NCI-H82 (cell line): Measurements from ENCODE around the gene PKP2.

ENCODE experiments used
- DNase-seq: peaks from one replicate; lab custom pipeline; 2025; lab: John Stamatoyannopoulos, UW

PKP2 gene

DNA sequence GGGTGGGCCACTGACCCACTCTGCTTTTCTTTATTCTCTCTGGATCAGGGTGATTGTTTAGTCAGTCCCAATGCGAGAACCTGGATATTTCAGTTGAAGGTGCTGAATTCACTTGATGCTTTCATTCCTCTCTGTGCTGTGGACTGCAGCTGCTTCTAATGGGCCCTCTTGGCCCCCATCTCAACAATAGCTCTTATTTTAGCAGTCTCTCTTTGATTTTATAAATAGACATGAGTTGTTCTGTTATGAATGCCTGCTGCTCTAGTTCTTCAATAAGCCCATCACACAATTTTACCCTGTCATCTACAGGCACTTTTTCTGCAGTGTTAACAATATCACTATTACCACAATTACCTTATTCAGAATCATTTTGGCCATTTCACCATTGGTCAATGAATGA lies 86.7 kb downstream of the PKP2 start:
- no peak for DNase-seq

DNA sequence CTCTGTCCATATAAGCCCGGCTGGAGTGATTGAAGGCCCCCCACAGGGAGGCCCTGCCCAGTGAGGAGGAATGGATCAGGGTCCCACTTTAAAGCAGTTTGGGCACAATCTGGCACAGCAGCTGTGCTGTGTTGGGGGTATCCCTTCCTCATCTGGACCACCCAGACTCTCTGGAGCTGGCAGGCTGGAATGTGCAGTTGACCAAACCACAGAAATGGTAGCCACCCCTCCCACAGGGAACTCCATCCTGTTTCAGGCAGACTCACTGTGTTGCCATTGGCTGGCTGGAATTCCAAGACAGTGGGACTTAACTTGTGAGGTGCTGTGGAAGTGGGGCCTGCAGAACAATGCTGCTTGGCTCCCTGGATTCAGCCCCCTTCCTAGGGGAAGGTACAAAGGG lies 87.4 kb downstream of the PKP2 start:
- no peak for DNase-seq

DNA sequence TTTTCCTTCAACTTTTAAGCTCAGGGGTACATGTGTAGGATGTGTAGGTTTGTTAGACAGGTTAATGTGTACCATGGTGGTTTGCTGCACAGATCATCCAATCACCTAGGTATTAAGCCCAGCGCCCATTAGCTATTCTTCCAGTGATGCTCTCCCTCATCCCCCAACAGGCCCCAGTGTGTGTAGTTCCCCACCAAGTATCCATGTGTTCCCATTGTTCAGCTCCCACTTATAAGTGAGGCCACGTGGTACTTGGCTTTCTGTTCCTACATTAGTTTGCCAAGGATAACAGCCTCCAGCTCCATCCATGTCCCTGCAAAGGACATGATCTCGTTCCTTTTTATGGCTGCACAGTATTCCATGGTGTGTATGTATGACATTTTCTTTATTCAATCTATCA lies 92.3 kb downstream of the PKP2 start:
- no peak for DNase-seq

DNA sequence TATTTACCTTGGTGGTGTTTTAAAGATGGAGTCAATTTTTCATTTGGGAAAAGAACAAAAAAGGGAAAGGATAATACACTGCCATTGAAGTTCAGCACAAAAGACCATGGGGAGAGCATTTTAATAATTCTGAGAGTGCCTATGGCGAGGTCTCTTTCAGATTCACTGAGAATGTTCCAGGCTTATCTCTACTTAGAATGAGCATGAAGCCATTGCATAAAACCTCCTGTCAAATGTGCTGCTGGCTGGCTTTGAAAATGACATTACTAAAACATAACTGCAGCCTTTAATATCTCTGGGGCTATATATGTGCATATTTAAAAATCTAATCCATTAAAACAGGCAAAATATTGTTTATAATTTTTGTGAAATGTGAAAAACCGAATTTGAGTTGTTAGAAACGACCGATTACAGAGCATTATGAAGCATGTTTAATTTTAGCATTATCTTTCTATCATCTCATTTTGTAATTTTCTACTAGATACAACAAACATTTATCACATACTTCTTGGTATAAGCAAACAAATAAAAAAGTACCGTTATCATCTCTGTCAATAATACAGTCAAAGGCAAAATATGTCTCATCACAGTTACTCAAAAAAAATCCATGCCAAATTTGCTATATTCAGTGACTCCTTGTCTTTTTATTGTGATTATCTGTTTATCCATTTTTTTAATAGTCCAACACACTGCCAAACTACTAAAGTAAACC lies 95.2 kb downstream of the PKP2 start:
- DNase-seq, result no peak

DNA sequence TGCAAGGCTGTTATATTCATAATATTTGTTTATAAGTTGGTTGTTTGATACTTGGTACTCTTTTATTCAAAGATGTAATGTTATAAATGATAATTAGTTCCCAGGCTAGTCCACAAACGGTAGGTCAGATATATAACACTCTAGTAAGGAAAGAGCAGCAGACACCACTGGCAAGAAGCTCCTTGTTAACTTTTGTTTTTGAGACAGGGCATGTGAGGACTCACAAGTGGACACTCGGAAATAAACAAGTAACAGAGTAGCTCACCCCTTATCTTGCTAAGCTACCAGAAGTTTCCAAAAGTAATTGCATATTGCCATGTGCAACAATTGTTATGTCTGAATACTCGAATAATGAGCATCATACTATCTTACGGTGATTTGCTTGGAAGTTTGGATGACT lies 102.3 kb downstream of the PKP2 start:
- DNase-seq, result no peak

DNA sequence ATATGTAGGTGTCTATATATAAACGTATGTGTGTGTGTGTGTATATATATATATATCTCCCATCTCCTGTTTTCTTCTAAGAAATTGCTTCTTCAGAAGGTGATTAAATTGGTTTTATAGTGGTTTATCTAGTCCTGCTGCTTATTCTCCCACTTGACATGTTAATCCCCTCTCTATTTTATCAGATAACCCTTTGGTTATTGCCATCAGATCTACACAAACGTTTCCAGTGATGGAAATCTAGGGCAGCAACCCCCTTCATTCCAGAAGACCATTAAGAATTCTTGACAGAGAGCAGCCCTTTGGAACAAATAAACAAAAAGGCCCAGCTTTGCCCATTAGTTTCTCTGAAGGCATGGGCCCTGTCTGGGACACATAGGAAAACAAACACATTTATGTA lies 106.7 kb downstream of the PKP2 start:
- DNase-seq, result no peak

DNA sequence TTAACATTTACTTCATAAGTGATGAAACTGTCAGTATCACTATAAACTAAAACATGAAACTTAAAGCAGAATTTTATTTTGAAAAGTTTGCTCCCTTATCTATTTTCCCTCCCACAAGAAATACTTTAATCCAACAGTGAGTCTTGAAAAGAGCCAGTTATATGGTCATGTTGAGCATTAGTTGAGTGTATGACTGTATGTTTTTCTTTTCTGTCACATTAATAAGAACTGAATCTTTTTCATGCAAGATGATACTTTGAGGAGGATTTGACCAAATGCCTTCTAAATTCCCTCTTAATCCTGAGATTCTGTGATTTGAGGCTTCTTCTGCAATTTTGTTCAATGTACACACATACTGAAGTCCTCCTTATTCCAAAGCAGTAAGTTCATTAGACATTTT lies 107.1 kb downstream of the PKP2 start:
- DNase-seq, result no peak

DNA sequence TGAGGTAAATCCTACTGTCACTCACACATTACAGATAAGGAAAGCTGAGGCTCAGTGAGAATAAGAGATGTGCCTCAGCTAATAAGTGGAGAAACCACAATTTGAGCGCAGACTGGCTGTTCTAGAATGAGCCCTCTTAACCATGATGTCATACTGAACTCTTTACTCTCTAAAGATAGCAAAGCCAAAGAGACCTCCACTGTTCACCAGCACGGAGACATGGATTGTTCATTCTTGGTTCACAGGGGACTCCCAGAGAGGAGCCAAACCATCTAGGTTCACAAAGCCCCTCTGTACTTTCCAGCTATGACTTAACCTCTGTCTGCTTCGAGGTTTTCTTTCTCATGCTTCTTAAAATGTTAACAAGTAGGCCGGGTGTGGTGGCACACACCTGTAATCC lies 108.2 kb downstream of the PKP2 start:
- no peak for DNase-seq

DNA sequence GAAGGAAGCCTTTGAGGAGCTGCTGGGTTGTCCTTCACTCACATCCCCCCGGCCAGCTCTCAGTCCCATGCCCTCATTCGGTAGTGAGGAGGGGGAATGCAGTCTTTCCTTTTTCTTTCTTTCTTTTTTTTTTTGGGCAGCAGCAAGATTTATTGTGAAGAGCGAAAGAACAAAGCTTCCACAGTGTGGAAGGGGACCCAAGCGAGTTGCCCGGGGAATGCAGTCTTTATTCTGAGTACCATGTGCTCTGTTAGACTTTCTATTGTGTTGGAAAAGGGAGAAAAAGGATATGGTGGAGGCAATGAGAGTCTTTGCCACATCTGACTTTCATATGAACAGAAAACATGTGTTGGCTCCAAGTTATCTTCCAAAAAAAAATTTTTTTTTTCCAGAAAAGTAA lies 111.0 kb downstream of the PKP2 start:
- no peak for DNase-seq

DNA sequence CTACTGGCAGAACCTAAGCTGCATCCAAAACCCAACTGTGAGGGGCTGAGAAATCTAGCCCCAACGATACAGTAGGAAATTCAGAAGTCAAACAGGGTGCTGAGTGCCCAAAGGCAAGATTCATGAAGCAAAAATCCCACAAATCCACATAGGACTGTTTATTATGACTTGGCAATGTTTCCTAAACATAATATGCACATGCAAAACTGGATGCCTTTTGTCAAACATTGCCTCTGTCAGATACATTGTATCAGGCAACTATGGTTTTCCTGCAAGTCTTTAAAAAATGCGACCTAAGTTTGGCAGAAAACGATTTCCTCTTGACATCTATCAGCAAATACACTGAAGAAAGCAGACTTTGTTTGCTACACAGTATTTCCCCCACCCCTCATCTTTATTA lies 113.5 kb downstream of the PKP2 start:
- no peak for DNase-seq

DNA sequence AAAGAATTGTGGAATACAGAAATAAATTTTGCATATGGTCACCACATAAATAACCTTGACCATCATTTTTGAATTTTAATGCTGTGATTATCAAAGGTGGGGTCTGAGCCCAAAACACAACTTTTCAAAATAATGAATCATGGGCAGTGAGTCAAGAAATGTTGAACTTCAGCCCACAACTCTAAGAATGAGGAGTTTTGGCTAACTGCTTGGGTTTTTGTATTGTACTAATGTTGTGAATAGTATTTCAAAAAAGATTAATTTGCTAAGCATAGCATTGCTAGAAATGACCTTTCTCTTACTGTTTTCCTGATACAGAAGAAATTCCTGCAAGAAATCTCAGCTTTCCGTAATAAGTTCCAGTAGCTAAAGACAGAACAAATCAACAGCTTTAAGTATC lies 116.5 kb downstream of the PKP2 start:
- no peak for DNase-seq

DNA sequence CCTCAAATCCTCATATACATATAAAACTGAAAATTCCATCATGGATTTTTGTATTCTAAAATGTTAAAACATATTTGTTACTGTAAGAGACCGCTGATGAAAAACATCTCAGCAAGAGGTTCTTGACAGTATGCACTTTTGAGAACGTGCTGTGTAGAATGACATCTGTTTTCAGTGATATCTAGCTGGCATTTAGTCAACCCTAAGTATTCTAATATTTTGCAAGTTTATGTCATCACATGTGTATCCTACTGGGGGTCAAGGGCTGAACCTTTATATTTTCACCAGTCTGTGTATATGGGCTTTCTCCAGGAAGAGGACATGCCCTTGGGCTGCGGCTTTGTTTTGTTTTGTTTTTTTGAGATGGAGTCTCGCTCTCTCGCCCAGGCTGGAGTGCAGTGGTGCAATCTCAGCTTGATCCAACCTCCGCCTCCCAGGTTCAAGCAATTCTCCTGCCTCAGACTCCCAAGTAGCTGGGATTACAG lies 118.8 kb downstream of the PKP2 start:
- DNase-seq, result no peak

DNA sequence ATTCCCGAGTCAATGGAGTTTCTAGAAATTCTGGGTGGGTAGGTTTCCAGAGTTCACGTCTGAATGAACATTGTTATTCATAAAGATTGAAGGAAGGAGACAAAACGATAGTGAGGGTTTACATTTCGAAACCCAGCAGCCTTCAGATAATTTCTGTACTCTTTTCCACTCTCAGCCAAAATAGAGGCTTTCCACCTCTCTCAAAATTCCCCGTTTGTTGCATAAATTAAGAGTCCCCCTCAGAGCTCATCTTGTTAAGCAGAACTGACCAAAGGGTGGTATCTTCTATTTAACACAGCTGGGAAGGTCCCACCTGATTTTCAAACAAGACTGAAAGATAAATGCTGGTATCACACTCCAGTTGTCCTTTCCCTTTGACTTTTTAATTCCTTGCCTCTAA lies 119.4 kb downstream of the PKP2 start:
- DNase-seq, result no peak

DNA sequence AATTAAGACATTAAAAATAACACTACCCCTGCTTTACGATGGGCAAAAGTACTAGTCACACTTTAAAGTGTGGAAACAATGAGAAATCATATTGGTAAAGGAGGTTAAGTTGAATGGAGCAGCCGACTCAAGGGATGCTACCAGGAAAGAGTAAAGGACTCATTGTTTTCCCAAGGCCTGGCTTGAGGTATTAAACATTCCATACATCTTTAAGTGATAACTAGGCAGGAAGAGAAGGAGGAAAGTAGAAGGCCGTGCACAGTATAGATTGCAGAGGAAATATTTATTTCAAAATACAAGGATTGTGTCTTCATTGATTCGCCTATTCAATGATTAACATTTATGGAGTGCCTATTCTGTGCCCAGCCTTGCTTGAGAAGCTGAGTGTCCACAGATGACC lies 120.3 kb downstream of the PKP2 start:
- DNase-seq, result no peak

DNA sequence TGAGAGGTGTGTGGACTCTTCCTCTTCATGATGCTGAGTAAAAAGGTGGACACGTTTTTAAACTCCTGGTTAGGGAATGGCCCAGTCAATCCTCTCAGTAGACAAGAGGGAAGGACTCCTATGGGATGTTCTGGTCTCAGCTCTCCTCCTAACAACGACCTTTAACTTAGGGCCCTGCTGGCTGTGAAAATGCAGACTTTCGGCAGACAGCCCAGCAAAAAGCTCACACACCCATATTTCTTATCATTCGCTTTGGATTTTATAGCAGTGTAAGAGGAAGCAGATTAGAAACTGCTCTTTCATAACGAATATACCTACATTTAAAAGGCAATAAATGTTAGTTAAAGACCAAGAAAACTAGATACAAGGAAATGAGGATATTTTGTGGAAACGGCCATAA lies 122.9 kb downstream of the PKP2 start:
- no peak for DNase-seq

DNA sequence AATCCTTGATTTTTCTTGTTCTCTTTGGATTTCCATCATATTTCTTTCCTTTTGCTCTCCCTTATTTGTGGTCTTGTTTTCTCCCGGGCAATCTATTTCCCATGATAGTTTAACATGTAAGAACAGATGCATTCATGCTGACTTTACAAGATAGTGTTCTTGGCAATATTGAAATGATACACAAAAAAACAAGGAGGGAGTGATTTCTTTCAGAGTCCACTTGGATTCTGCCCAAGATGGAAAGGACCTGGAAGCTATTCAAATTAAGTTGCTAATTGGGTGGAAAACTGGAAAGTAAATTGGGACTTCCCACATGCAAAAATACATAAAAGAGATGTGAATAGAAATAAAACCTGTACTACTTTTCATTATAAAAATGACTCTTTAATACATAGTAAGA lies 126.4 kb downstream of the PKP2 start:
- DNase-seq, result no peak

DNA sequence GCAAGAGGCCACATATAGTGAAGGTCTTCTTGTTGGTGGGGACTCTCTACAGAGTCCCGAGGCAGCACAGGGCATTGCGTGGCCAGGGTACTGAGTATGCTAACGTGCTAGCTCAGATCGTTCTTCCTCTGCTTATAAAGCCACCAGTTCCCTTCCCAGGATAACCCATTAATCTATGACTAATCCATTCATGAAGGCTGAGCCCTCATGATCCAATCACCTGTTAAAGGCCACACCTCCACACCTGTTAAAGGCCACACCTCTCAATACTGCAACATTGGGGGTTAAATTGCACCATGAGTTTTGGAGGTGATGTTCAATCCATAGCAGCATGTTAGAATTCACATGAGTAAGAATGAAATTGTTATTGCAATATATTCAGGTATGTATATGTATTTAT lies 128.1 kb downstream of the PKP2 start:
- peak; percentile 91 for DNase-seq

DNA sequence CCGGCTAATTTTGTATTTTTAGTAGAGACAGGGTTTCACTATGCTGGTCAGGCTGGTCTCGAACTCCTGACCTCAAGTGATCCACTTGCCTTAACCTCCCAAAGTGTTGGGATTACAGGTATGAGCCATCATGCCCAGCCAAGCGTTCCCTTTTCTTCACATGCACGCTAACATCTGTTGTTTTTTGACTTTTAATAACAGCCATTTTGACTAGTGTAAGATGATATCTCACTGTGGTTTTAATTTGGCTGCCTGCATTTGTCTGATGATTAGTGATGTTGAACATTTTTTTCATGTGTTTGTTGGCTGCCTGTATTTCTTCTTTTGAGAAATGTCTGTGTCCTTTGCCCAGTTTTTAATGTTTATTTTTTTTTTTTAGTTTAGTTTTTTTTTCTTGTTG lies 130.7 kb downstream of the PKP2 start:
- peak; percentile 43 for DNase-seq

DNA sequence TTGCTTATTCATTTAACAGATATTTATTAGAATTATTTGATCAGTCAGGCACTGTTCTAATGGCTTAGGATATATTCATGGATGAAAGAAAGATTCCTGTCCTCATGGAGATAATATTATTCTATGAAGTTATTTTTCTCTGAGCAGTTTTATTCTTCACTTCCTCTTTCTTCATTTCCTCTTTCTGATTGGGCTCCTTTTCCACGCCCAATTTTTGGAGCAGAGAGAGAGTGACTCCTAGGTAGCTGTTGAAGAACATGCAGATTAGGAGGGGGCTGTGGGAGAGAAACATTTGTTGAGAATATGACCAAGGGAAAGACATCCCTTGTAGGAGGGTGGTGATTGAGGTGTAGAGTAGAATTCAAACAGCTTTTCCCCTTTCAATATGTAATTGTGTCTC lies 134.9 kb downstream of the PKP2 start:
- DNase-seq, result no peak

DNA sequence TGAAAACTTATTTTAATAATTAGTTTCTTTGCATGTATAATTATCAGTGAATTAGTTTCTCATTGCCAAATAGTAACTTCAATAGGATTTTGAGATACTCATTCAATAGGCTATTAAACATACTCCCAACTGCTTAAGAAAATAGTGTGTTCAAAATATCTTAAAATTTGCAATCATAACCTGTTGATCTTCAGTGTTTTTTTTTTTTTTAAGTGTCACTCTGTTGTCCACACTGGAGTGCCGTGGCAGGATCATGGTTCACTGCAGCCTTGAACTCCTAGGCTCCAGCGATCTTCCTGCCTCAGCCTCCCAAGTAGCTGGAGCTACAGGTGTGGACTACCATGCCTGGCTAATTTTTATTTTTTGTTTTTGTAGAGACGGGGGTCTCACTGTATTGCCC lies 139.4 kb downstream of the PKP2 start:
- no peak for DNase-seq

DNA sequence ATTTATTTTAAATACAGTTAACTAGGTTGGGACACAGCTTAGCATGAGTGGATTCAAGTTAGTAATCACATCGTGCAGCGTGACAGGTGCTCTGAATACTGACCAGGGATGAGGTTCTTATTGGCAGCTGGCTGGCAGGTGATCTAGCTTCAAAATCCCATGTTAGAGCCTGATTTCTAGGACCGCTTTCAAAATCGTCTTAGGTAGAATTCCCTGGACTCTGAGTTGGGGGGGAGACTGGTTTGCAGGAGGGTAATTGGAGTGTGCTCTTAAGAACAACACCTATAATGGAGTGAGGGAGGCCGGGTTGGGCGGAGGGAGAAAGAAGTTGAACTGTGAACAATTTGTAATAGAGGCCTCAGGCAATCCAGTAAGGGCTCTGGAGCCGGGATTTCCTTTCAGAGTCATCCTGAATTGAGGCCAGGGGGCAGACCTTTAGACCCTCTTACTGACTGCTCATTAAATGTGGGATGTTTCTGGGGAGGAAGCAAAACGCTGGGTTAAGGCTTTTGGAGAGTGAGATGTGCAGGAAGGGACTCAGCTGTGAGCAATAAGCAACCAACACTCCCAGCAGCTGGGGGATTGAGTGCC lies 140.0 kb downstream of the PKP2 start:
- DNase-seq, result no peak

DNA sequence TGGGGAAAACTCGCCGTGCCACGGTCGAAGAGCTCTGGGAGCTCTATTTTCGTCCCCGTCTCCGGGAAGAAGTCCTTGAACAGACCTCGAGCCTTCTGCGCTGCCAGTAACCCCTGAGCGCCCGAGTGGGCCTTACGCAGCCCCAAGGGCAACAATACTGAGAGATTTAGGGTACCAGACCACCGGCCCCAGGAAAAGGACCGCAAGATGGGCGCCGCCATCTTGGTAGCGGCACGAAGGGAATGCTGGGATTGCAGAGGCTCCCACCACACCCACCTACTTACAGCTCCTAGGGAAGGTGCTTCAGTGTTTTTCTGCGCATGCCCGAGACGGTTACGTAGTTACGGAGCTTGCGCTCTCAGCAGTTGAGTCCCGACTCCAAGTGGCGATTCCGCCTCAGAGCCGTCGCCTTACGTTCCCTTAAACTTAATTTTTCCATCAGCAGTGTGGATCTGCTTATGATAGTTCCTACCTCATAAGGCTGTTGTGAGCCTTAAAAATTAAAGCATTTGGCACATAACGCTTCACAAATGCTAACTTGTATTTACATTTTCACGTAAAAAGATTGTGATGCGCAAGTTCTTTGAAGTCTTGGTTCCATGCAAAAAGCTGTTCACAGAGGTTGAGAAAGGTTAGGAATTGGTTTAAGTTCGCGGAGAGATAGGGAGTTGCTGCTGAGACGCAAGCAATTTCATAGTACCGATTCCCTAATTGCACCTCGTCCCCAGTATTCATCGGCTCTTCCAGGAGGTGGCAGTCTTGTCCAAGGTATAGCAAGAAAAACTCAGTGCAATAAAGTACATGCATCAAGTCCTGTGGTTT lies 140.7 kb downstream of the PKP2 start, which contains the start of gene YARS2:
TSS of gene YARS2 (minus strand) at position 244 of the 822 bp plus-strand sequence. CDS start at position 221, 23 bp downstream.
- peak; percentile 99 for DNase-seq

DNA sequence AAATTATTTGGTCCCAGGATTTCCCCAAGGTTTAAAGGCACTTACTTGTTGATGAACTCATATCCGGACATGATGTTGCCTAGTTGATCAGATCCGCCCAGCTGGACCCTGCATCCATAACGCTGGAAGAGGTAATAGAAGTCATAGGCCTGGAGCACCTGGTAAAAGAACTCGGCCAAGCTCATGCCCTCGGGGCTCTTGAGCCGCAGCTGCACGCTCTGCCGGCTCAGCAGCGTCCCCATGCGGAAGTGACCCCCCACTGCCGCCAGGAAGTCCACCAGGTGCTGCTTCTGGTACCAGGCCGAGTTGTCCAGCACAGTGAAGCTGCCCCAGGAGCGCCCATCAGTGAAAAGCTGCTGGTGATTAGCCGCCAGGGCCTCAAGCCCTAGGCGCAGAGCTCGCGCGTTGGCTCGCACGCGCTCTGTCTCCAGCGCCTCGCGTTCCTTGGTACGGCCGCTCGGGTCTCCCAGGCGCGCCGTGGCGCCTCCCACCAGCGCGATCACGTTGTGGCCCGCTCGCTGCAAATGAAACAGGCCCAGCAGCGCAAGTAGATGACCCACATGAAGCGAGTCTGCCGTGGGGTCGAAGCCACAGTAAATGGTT lies 141.4 kb downstream of the PKP2 start:
- peak; percentile 91 for DNase-seq
